SK-N-SH (cell line): ENCODE measurements around the gene DNASE2. TPM values are rescaled to one million over a fixed set of nuclear protein-coding genes. Genes with fewer than 3 reads are reported as not detected.

ENCODE experiments used
- CTCF ChIA-PET: fragments of 300-600, 350-600 bp; formaldehyde crosslinking; extraction: SDS; loops from one replicate; lab custom pipeline; 2021; lab: Yijun Ruan, JAX
- POLR2A ChIA-PET: fragments of 350-600 bp; sonication (Branson Sonifier 250); formaldehyde crosslinking; extraction: SDS; loops from one replicate; lab custom pipeline; 2020; ENCODE audit warnings: antibody characterized with exemption, inconsistent platforms; lab: Yijun Ruan, JAX
- DNase-seq: peaks from one replicate; pipeline ENCODE4 v3.0.0; 2012
- H2AFZ ChIP-seq: fragments of 200-600 bp; sonication (generic); 2 replicates; pipeline ENCODE4 v1.8.1; 2016; ENCODE audit warnings: antibody characterized with exemption, mild to moderate bottlenecking, low read depth
- H3F3A ChIP-seq: fragments of 200-600 bp; sonication (generic); replicated peaks from 2 replicates; pipeline ENCODE3; 2016; ENCODE audit warnings: antibody characterized with exemption, mild to moderate bottlenecking; ENCODE audit not compliant: insufficient read depth
- H3K27ac ChIP-seq, 2 experiments: fragments of 200-500 bp in 1 of 2; fragments of 200-600 bp in 1 of 2; sonication (Bioruptor generic) in 1 of 2; sonication (generic), shearing (Covaris generic) in 1 of 2; 2 replicates each; pipeline versions ENCODE4 v1.5.1 to v1.6.1; 2014 to 2016; ENCODE audit warnings: low read depth in 2 of 2, inconsistent platforms in 1 of 2, low read length in 1 of 2, mild to moderate bottlenecking in 1 of 2, mixed read lengths in 1 of 2
- H3K27me3 ChIP-seq: fragments of 200-600 bp; sonication (generic), shearing (Covaris generic); 2 replicates; pipeline ENCODE4 v1.6.1; 2016; ENCODE audit warnings: mixed run types; ENCODE audit not compliant: insufficient read depth
- H3K36me3 ChIP-seq, 2 experiments: fragments of 200-500 bp in 1 of 2; fragments of 200-600 bp in 1 of 2; sonication (Bioruptor generic) in 1 of 2; sonication (generic) in 1 of 2; replicated peaks in 1 of 2; 2 replicates each; pipeline versions ENCODE3 to v1.5.1; 2014 to 2016; ENCODE audit warnings: low read length in 1 of 2, mild to moderate bottlenecking in 1 of 2; ENCODE audit not compliant: insufficient read depth in 2 of 2, control insufficient read depth in 1 of 2
- H3K4me1 ChIP-seq, 2 experiments: fragments of 200-500 bp in 1 of 2; fragments of 200-600 bp in 1 of 2; sonication (Bioruptor generic) in 1 of 2; sonication (generic), shearing (Covaris generic) in 1 of 2; 2 replicates each; pipeline versions ENCODE4 v1.5.1 to v1.6.1; 2014 to 2016; ENCODE audit warnings: low read depth in 1 of 2, low read length in 1 of 2, mixed run types in 1 of 2; ENCODE audit not compliant: insufficient read depth in 2 of 2, control insufficient read depth in 1 of 2
- H3K4me2 ChIP-seq: fragments of 200-600 bp; sonication (generic), shearing (Covaris generic); 2 replicates; pipeline ENCODE4 v1.6.1; 2017; ENCODE audit warnings: mixed run types
- H3K4me3 ChIP-seq, 2 experiments: fragments of 200-500 bp in 1 of 2; fragments of 200-600 bp in 1 of 2; sonication (Bioruptor generic) in 1 of 2; sonication (generic), shearing (Covaris generic) in 1 of 2; 2 replicates each; pipeline versions ENCODE4 v1.5.1 to v1.8.1; 2014 to 2016; ENCODE audit warnings: low read depth in 2 of 2, inconsistent platforms in 1 of 2, low read length in 1 of 2, mild to moderate bottlenecking in 1 of 2, mixed read lengths in 1 of 2, moderate library complexity in 1 of 2
- H3K79me2 ChIP-seq: fragments of 200-600 bp; sonication (generic); 2 replicates; pipeline ENCODE4 v1.8.1; 2017; ENCODE audit warnings: mild to moderate bottlenecking; ENCODE audit not compliant: insufficient read depth
- H3K9ac ChIP-seq: fragments of 200-600 bp; sonication (generic); 2 replicates; pipeline ENCODE4 v1.6.1; 2017; ENCODE audit warnings: mixed run types
- H3K9me2 ChIP-seq: fragments of 200-600 bp; sonication (generic); 2 replicates; pipeline ENCODE4 v1.6.1; 2017; ENCODE audit warnings: mixed run types
- H3K9me3 ChIP-seq: fragments of 200-600 bp; sonication (generic); 2 replicates; pipeline ENCODE4 v1.6.1; 2017; ENCODE audit warnings: mixed run types, mild to moderate bottlenecking, moderate library complexity
- H4K20me1 ChIP-seq: fragments of 200-600 bp; sonication (generic); 2 replicates; pipeline ENCODE4 v1.6.1; 2017; ENCODE audit warnings: mild to moderate bottlenecking, mixed run types; ENCODE audit not compliant: insufficient read depth
- CHD2 ChIP-seq: fragments of 150-350 bp; IDR thresholded peaks from 2 replicates; pipeline ENCODE4 v1.6.1; 2018; ENCODE audit warnings: low read length; ENCODE audit not compliant: partially characterized antibody
- CTCF ChIP-seq: fragments of 200-600 bp; sonication (generic); IDR thresholded peaks from 2 replicates; pipeline ENCODE4 v1.6.1; 2017; ENCODE audit warnings: antibody characterized with exemption, mild to moderate bottlenecking, moderate library complexity
- EP300 ChIP-seq, 2 experiments: IDR thresholded peaks; 2 replicates each; pipeline versions ENCODE4 v1.4.0 to v1.6.1; 2012; ENCODE audit warnings: borderline replicate concordance in 1 of 2, low read depth in 1 of 2, low read length in 1 of 2
- EZH2phosphoT487 ChIP-seq: fragments of 200-600 bp; sonication (generic); IDR thresholded peaks from 2 replicates; pipeline ENCODE4 v1.6.1; 2017; ENCODE audit warnings: low read depth, mixed run types, mild to moderate bottlenecking, antibody characterized with exemption, moderate library complexity, borderline replicate concordance
- FOSL2 ChIP-seq: IDR thresholded peaks from 2 replicates; pipeline ENCODE4 v1.4.0; 2012; ENCODE audit warnings: low read depth, mild to moderate bottlenecking, moderate library complexity, borderline replicate concordance
- FOXJ3 ChIP-seq: sonication (generic); formaldehyde crosslinking; IDR thresholded peaks from 2 replicates; pipeline ENCODE4 v1.5.1; 2020; ENCODE audit warnings: mild to moderate bottlenecking, missing genetic modification reagents
- FOXM1 ChIP-seq: IDR thresholded peaks from 2 replicates; pipeline ENCODE4 v1.4.0; 2012; ENCODE audit warnings: low read depth, mild to moderate bottlenecking
- GABPA ChIP-seq: IDR thresholded peaks from 2 replicates; pipeline ENCODE4 v1.4.0; 2012; ENCODE audit warnings: low read depth, mild to moderate bottlenecking
- GATA2 ChIP-seq: sonication (generic); formaldehyde crosslinking; IDR thresholded peaks from 2 replicates; pipeline ENCODE4 v1.5.0; 2020; ENCODE audit warnings: mild to moderate bottlenecking, missing genetic modification reagents
- MEF2A ChIP-seq: IDR thresholded peaks from 2 replicates; pipeline ENCODE4 v1.4.0; 2012; ENCODE audit warnings: low read depth, borderline replicate concordance
- MXI1 ChIP-seq: IDR thresholded peaks from 2 replicates; pipeline ENCODE4 v1.6.1; 2012; ENCODE audit warnings: mild to moderate bottlenecking, low read depth, low read length, improper control_type of control experiment
- NFIC ChIP-seq: IDR thresholded peaks from 2 replicates; pipeline ENCODE4 v1.4.0; 2012; ENCODE audit warnings: borderline replicate concordance
- NRF1 ChIP-seq: IDR thresholded peaks from 2 replicates; pipeline ENCODE4 v1.6.1; 2012; ENCODE audit warnings: low read depth, mild to moderate bottlenecking, low read length
- POLR2AphosphoS5 ChIP-seq: IDR thresholded peaks from 2 replicates; pipeline ENCODE4 v1.6.1; 2012; ENCODE audit warnings: low read depth, low read length
- RAD21 ChIP-seq: IDR thresholded peaks from 2 replicates; pipeline ENCODE4 v1.6.1; 2012; ENCODE audit warnings: mild to moderate bottlenecking, low read length
- RCOR1 ChIP-seq: fragments of 150-350 bp; IDR thresholded peaks from 2 replicates; pipeline ENCODE4 v1.6.1; 2017; ENCODE audit warnings: antibody characterized with exemption, low read length
- REST ChIP-seq: IDR thresholded peaks from 2 replicates; pipeline ENCODE4 v1.6.1; 2012; ENCODE audit warnings: mild to moderate bottlenecking, low read depth, low read length, moderate library complexity
- RFX5 ChIP-seq: IDR thresholded peaks from 2 replicates; pipeline ENCODE4 v1.6.1; 2012; ENCODE audit warnings: mild to moderate bottlenecking, improper control_type of control experiment, low read length
- RXRA ChIP-seq: IDR thresholded peaks from 2 replicates; pipeline ENCODE4 v1.4.0; 2012; ENCODE audit warnings: low read depth, mild to moderate bottlenecking, borderline replicate concordance
- SIN3A ChIP-seq: IDR thresholded peaks from 2 replicates; pipeline ENCODE4 v1.6.1; 2012; ENCODE audit warnings: low read depth, mild to moderate bottlenecking, low read length, moderate library complexity, borderline replicate concordance
- SMC3 ChIP-seq: IDR thresholded peaks from 2 replicates; pipeline ENCODE4 v1.6.1; 2012; ENCODE audit warnings: low read depth, low read length, improper control_type of control experiment
- TAF1 ChIP-seq: IDR thresholded peaks from 2 replicates; pipeline ENCODE4 v1.6.1; 2012; ENCODE audit warnings: low read depth, mild to moderate bottlenecking, low read length, moderate library complexity, borderline replicate concordance
- TCF12 ChIP-seq: IDR thresholded peaks from 2 replicates; pipeline ENCODE4 v1.4.0; 2012
- TEAD4 ChIP-seq: IDR thresholded peaks from 2 replicates; pipeline ENCODE4 v1.4.0; 2012; ENCODE audit warnings: mild to moderate bottlenecking, borderline replicate concordance; ENCODE audit not compliant: insufficient read depth
- USF2 ChIP-seq: fragments of 150-350 bp; IDR thresholded peaks from 2 replicates; pipeline ENCODE4 v1.6.1; 2017; ENCODE audit warnings: antibody characterized with exemption, low read length, low read depth, borderline replicate concordance
- whole genome bisulfite sequencing: methylation state at CpG from one replicate; pipeline ENCODE4 v1.1.6; 2017; ENCODE audit warnings: low lambda C conversion rate; 5-methylcytosine and 5-hydroxymethylcytosine counted together
- polyA plus RNA-seq, 3 experiments: library from polyadenylated mRNA; depleted of rRNA; stranded (reverse); fragments of >200 nt; gene quantifications; 2 replicates each; pipeline ENCODE4 v1.2.3, GENCODE V29; 2012

The DNASE2 gene
- polyA plus RNA-seq, 1 of the 3 experiments (the other 2 are of a cell fraction): 29.8 TPM

- no peak overlapping the region for H2AFZ ChIP-seq
- 0 out of 4 replicates have a peak overlapping the region, but pooled peaks of 1 of the 2 experiments have one; percentile 9 for H3K4me3 ChIP-seq
- POLR2A ChIA-PET: interaction anchor here (0.6 to 1.4 kb wide), 8 partner anchors 9 to 106 kb away, joined by 3 to 5 read pairs (median 4); partner anchors contain the start of genes JUNB and RNASEH2A
- H3F3A ChIP-seq: peaks cover 6% of the 10 kb centered on the region
- no peaks in the 10 kb centered on the region for H3K79me2 ChIP-seq
- peak overlapping the region; percentile 43 for H3K4me2 ChIP-seq
- DNase-seq: peak; percentile 92
- no peaks in the 10 kb centered on the region for H3K36me3 ChIP-seq
- CTCF ChIA-PET: interaction anchor here (0.7 to 5.4 kb wide), 8 partner anchors 10 to 137 kb away, joined by 3 to 48 read pairs (median 8); partner anchors contain the start of gene MAST1
- H3K9me2 ChIP-seq: no peaks in the 10 kb centered on the region
- 11% methylated on average over 21 of the region's 23 CpGs for WGBS
- no peaks in the 10 kb centered on the region for H4K20me1 ChIP-seq
- H3K27ac ChIP-seq: peak overlapping the region in 1 of 2 experiments; percentile 72; a peak in 2 of 4 replicates
- no peaks in the 10 kb centered on the region for H3K9me3 ChIP-seq
- H3K27me3 ChIP-seq: no peaks in the 10 kb centered on the region
- peaks cover 5 to 21% of the 10 kb centered on the region in 2 experiments; a peak in 2 of 4 replicates for H3K4me1 ChIP-seq
- no peak overlapping the region for H3K9ac ChIP-seq
- TF ChIP-seq RAD21 (peak; percentile 29), EP300 (IDR thresholded peaks at IDR 0.05; ENCODE audit: borderline replicate concordance in 1 of 2, low read depth in 1 of 2, low read length in 1 of 2) (peak in 1 of 2 experiments; percentile 80; a peak in 2 of 4 replicates), GABPA (no peak), RXRA (no peak), USF2 (no peak), SIN3A (no peak), FOXM1 (no peak), REST (no peak), POLR2AphosphoS5 (no peak), NFIC (0 out of 2 replicates have a peak, but pooled peaks have one; percentile 11), FOSL2 (no peak), SMC3 (no peak), MXI1 (peak; percentile 74; the same call in 1 of the 2 replicates), FOXJ3 (CRISPR knock-in tag) (peak; percentile 70; the same call in 1 of the 2 replicates), TEAD4 (no peak), NRF1 (no peak), TCF12 (no peak), CHD2 (peak; percentile 84), CTCF (no peak), RFX5 (no peak), EZH2phosphoT487 (no peak), MEF2A (no peak), GATA2 (peak; percentile 87), TAF1 (no peak), RCOR1 (peak; percentile 90)
- TF ChIP-seq, all 33 proteins: peak for 8
Observed at GRCh38 chr19:12828494-12828893, 52.8 kb downstream of the DNASE2 start.
